Peyer's patch (tissue), 4 donors: ENCODE measurements around the gene ELMOD3.

Source experiments
- POLR2A ChIP-seq, 2 donors: fragments of 450-650 bp; IDR thresholded peaks; one replicate each; pipeline ENCODE4 v1.5.1; 2017; ENCODE audit warnings: antibody characterized with exemption in 2 of 2, mild to moderate bottlenecking in 2 of 2, moderate library complexity in 2 of 2
- TF ChIP-seq, protein P1 (sequence below), 6 experiments: fragments of 450-650 bp in 4 of 6; fragments of 200-600 bp in 2 of 6; sonication (generic) in 1 of 6; IDR thresholded peaks; one replicate each; pipeline ENCODE4 v1.5.1; 2017 to 2019; ENCODE audit warnings: antibody characterized with exemption in 6 of 6, mild to moderate bottlenecking in 3 of 6, moderate library complexity in 1 of 6

DNA sequence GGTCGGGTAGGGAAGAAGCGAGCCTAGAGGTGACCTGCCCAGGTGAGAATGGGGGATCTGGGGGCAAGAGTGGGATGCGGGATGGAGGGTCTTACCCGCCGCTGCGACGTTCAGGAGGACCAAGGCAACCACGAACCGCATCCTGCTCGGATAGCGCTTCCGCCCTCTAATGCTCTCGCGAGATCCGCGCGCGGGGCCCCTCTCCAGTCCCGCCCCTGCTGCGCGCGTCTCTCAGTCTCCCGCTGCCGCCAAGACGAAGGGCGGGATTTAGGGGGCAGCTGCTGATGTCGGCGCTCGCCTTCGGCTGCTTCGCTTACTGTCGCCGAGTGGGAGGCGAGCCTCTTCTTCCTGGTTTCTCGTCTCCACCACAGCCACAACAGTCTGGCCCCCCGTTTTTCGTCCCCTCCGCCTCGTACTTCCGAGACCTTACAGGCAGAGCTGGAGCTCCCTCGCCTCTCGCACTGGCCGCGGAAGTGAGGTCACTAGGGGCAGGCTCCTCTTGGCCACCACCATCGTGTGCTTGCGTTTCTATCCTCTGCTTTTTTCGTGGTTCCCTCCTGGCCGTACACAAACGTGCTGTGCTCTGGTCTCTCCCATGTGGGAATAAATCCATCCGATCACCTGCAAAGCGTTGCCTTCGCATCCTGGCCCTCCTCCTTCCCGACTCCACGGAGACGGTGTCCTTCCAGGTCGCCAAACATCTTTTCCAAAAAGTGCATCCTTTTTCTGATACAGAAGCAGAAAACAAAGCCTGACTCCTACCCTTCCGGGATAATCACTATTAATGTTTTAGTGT lies 26.5 kb upstream of the ELMOD3 start, which contains the start of gene TGOLN2:
- TF ChIP-seq, protein P1, sequence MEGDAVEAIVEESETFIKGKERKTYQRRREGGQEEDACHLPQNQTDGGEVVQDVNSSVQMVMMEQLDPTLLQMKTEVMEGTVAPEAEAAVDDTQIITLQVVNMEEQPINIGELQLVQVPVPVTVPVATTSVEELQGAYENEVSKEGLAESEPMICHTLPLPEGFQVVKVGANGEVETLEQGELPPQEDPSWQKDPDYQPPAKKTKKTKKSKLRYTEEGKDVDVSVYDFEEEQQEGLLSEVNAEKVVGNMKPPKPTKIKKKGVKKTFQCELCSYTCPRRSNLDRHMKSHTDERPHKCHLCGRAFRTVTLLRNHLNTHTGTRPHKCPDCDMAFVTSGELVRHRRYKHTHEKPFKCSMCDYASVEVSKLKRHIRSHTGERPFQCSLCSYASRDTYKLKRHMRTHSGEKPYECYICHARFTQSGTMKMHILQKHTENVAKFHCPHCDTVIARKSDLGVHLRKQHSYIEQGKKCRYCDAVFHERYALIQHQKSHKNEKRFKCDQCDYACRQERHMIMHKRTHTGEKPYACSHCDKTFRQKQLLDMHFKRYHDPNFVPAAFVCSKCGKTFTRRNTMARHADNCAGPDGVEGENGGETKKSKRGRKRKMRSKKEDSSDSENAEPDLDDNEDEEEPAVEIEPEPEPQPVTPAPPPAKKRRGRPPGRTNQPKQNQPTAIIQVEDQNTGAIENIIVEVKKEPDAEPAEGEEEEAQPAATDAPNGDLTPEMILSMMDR (IDR thresholded peaks at IDR 0.05) = peak in 3 of 6 experiments; percentile 5 to 43 (median 21)
- TF ChIP-seq POLR2A (IDR thresholded peaks at IDR 0.05) = peak; percentile 99 to 100
